ENCODE measurements around the gene HYCC2. TPM values are rescaled to one million over a fixed set of nuclear protein-coding genes. Genes with fewer than 3 reads are reported as not detected.

HYCC2 gene
- total RNA-seq, result 4.7 and 7.2 TPM in 2 replicates

GRCh38 chr2:201071479-201072200 lies at the start of gene HYCC2, which contains the start of gene NDUFB3:
Gene HYCC2, minus strand, starts transcription at chr2:201071671. Its CDS starts 47,662 bp downstream, at chr2:201024009.
Gene NDUFB3, plus strand, starts transcription at chr2:201072001. Its CDS starts 6,882 bp downstream, at chr2:201078883.

GRCh38 chr2:201116115-201116958 lies 44.9 kb upstream of the HYCC2 start, which contains the start of gene CFLAR:
Gene CFLAR, plus strand, starts transcription at chr2:201116164. Its CDS starts 13,702 bp downstream, at chr2:201129866.

Other genes with a start within 250 kb of the HYCC2 start
- gene CLK1, start 207.0 kb downstream of the HYCC2 start, total RNA-seq, result 39.9 and 43.6 TPM in 2 replicates
- 17.5 and 53.0 TPM in 2 replicates for gene PPIL3, start 182.6 kb downstream of the HYCC2 start, total RNA-seq
- 14.8 and 15.8 TPM in 2 replicates for gene NIF3L1, start 182.3 kb downstream of the HYCC2 start, total RNA-seq
- 7.7 and 8.4 TPM in 2 replicates for gene ORC2, start 108.0 kb downstream of the HYCC2 start, total RNA-seq
- 46.2 and 60.9 TPM in 2 replicates for gene NDUFB3, start 330 bp upstream of the HYCC2 start, total RNA-seq
- gene CFLAR, start 44.5 kb upstream of the HYCC2 start, total RNA-seq, result 52.6 and 55.2 TPM in 2 replicates
- 2.7 and 3.7 TPM in 2 replicates for gene CASP10, start 111.5 kb upstream of the HYCC2 start, total RNA-seq
- gene CASP8, start 188.9 kb upstream of the HYCC2 start, total RNA-seq, result 13.3 and 13.9 TPM in 2 replicates

Measured in cardiac ventricle fibroblast (primary cell).